ENCODE data around the gene ARHGEF19.

DNA sequence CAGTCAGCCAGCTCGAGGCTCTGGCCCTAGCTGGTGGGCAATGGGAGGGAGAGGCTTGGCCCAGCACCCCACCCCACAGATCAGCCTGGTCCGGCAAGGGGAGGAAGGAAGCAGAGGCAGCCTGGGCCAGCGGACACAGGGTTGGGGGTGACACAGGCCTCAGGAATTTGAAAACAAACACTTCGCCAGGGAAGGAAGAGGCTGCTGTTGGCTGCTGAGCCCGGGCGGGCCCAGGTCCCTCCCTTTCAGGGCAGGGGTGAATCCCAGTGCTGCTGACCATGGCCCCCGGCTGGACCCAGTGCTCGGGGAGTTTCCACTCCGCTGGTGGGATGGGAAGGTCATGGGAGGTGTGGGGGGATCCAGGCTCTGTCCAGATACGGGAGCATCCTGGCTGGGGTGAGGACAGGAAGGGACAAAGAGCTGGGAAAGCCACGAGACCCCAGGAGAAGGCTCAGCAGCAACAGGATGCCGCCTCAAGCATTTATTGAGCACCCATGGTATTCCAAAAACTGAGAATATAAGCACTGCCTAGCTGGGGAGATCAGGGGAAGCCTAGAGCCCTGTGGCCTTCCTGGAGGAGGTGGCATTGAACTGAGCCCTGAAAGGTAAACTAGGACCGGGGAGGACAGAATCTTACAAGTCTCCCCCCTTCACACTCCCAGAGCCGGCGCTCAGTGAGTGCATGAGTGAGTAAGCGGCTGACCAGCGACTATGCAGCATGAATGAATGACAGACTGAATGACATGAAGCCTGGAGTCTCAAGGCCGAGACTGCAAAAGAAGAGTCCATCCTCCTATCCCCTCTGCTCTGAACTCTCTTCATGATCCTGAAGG lies 30.3 kb downstream of the ARHGEF19 start:
- no peak for TF ChIP-seq CTCF (IDR thresholded peaks at IDR 0.05)
- TF ChIP-seq POLR2A (IDR thresholded peaks at IDR 0.05): no peak

All from testis (tissue), 2 donors.